ENCODE data around the gene SELENOI. TPM values are rescaled to one million over a fixed set of nuclear protein-coding genes. Genes with fewer than 3 reads are reported as not detected.

The SELENOI gene
- total and polyA plus RNA-seq, 2 donors (not counting 3 experiments of a cell fraction or from before 2014, with no cell fraction given) = 10.8 to 25.3 TPM

- Histone ChIP-seq H2AFZ (ENCODE audit: low read depth, low read length) (no peak overlapping the region), H3K4me1 (ENCODE audit: control insufficient read depth, extremely low read depth, insufficient read depth, low read length) (no peaks in the 10 kb centered on the region), H3K9ac (replicated peaks; ENCODE audit: extremely low read depth, insufficient read depth, low read length) (no peak overlapping the region), H3K9me1 (replicated peaks; ENCODE audit: control insufficient read depth, extremely low read depth, insufficient read depth, low read length) (no peaks in the 10 kb centered on the region), H3K9me3 (replicated peaks; ENCODE audit: control insufficient read depth, insufficient read depth, low read length) (no peaks in the 10 kb centered on the region), H3K4me2 (ENCODE audit: insufficient read depth, low read length) (no peak overlapping the region), H3K27ac (ENCODE audit: insufficient read depth, low read depth, low read length) (no peak overlapping the region), H3K36me3 (ENCODE audit: control insufficient read depth in 2 of 2, extremely low read depth in 1 of 2, insufficient read depth in 2 of 2, low read length in 2 of 2) (no peaks in the 10 kb centered on the region), H4K20me1 (replicated peaks; ENCODE audit: control insufficient read depth, extremely low read depth, insufficient read depth, low read length) (no peaks in the 10 kb centered on the region), H3K27me3 (ENCODE audit: control insufficient read depth in 2 of 2, insufficient read depth in 2 of 2, low read length in 2 of 2) (no peaks in the 10 kb centered on the region), H3K4me3 (replicated peaks in 1 of 3; ENCODE audit: insufficient read depth in 1 of 3, low read depth in 1 of 3, low read length in 3 of 3) (no peak overlapping the region), H3K79me2 (ENCODE audit: control insufficient read depth, insufficient read depth, low read length) (peaks cover 89% of the 10 kb centered on the region)
- TF ChIP-seq JUN (IDR thresholded peaks at IDR 0.05; ENCODE audit: borderline replicate concordance, insufficient read depth, insufficient read length, low read depth) (no peak), EZH2 (IDR thresholded peaks at IDR 0.05; ENCODE audit: borderline replicate concordance, low read depth, low read length, severe bottlenecking) (no peak), POLR2AphosphoS5 (IDR thresholded peaks at IDR 0.05; ENCODE audit: insufficient read depth, low read depth, low read length) (no peak), FOS (IDR thresholded peaks at IDR 0.05; ENCODE audit: borderline replicate concordance, insufficient read depth, low read length) (no peak), MAX (IDR thresholded peaks at IDR 0.05; ENCODE audit: insufficient read depth, insufficient read length) (no peak), GATA2 (IDR thresholded peaks at IDR 0.05; ENCODE audit: insufficient read depth, insufficient read length, low read depth, low read length) (no peak), MYC (IDR thresholded peaks at IDR 0.05; ENCODE audit: low read depth, low read length) (no peak), POLR2A (IDR thresholded peaks at IDR 0.05; ENCODE audit: low read depth, low read length) (no peak)
- TF ChIP-seq, protein P1, sequence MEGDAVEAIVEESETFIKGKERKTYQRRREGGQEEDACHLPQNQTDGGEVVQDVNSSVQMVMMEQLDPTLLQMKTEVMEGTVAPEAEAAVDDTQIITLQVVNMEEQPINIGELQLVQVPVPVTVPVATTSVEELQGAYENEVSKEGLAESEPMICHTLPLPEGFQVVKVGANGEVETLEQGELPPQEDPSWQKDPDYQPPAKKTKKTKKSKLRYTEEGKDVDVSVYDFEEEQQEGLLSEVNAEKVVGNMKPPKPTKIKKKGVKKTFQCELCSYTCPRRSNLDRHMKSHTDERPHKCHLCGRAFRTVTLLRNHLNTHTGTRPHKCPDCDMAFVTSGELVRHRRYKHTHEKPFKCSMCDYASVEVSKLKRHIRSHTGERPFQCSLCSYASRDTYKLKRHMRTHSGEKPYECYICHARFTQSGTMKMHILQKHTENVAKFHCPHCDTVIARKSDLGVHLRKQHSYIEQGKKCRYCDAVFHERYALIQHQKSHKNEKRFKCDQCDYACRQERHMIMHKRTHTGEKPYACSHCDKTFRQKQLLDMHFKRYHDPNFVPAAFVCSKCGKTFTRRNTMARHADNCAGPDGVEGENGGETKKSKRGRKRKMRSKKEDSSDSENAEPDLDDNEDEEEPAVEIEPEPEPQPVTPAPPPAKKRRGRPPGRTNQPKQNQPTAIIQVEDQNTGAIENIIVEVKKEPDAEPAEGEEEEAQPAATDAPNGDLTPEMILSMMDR (IDR thresholded peaks at IDR 0.05; ENCODE audit: extremely low read depth in 1 of 2, insufficient read depth in 1 of 2, low read depth in 1 of 2, low read length in 2 of 2) = no peak
- BruUV-seq (replicated peaks) = no TSS peak
- DNase-seq (ENCODE audit: low read depth, low spot score) = no peak
- POLR2A ChIA-PET = no interaction called here
- no peak for FAIRE-seq
- dilution Hi-C loops (cut with MboI; ENCODE audit: extremely low pct_ligation_motif_present, low sequenced_read_pairs) (no loop called here), intact Hi-C loops (cut with micrococcal nuclease) (no loop called here)
- CTCF ChIA-PET = no interaction called here
These were observed 9.4 kb downstream of the SELENOI start for GRCh38 chr2:26355038-26355995.
